Esophagus squamous epithelium (tissue), 4 donors: ENCODE data around the gene ZFAND3.

Experiments used
- CTCF ChIP-seq, 6 experiments: fragments of 450-650 bp in 4 of 6; fragments of 200-600 bp in 2 of 6; sonication (generic) in 2 of 6; IDR thresholded peaks; one replicate each; pipeline ENCODE4 v1.5.1; 2016 to 2019; ENCODE audit warnings: antibody characterized with exemption in 6 of 6, mild to moderate bottlenecking in 4 of 6, moderate library complexity in 4 of 6
- POLR2A ChIP-seq, 4 donors: fragments of 450-650 bp; IDR thresholded peaks; one replicate each; pipeline ENCODE4 v1.6.1; 2017; ENCODE audit warnings: antibody characterized with exemption in 4 of 4, mild to moderate bottlenecking in 4 of 4, moderate library complexity in 3 of 4

GRCh38 chr6:37785663-37786270 is 33.8 kb upstream of the ZFAND3 start:
- TF ChIP-seq CTCF (IDR thresholded peaks at IDR 0.05) (no peak), POLR2A (IDR thresholded peaks at IDR 0.05) (no peak)
